Hepatocyte (in vitro differentiated cells): ENCODE data around the gene SPANXC.

Experiments
- CTCF ChIP-seq: fragments of 200-600 bp; sonication (generic); IDR thresholded peaks from 2 replicates; pipeline ENCODE4 v1.5.1; 2016; ENCODE audit warnings: antibody characterized with exemption, mild to moderate bottlenecking; ENCODE audit not compliant: poor library complexity
- EZH2phosphoT487 ChIP-seq: fragments of 200-600 bp; sonication (generic); IDR thresholded peaks from one replicate; pipeline ENCODE4 v1.6.1; 2018; ENCODE audit warnings: antibody characterized with exemption, mild to moderate bottlenecking, low read depth, moderate library complexity; ENCODE audit not compliant: unreplicated experiment, severe bottlenecking

GRCh38 chrX:141258080-141258479 lies 15.8 kb upstream of the SPANXC start:
- no peak for TF ChIP-seq CTCF
- TF ChIP-seq EZH2phosphoT487: no peak
